ENCODE data around the gene KCNH1. TPM values are rescaled to one million over a fixed set of nuclear protein-coding genes. Genes with fewer than 3 reads are reported as not detected.

The KCNH1 gene
- total and polyA plus RNA-seq, 9 of the 15 experiments (the other 6 are each of a cell fraction or from before 2014, with no cell fraction given): not detected

GRCh38 chr1:210702506-210702905, 431.4 kb downstream of the KCNH1 start (continued):
- TF ChIP-seq TFE3 (CRISPR knock-in tag; IDR thresholded peaks at IDR 0.05) (no peak), FOSL1 (tag; conservative IDR thresholded peaks at IDR 0.05) (no peak), TAF15 (IDR thresholded peaks at IDR 0.05; ENCODE audit: low read depth, low read length) (no peak), SLC30A9 (CRISPR knock-in tag; IDR thresholded peaks at IDR 0.05) (no peak), ZFX (CRISPR knock-in tag; IDR thresholded peaks at IDR 0.05) (no peak)
- TF ChIP-seq, protein P1, sequence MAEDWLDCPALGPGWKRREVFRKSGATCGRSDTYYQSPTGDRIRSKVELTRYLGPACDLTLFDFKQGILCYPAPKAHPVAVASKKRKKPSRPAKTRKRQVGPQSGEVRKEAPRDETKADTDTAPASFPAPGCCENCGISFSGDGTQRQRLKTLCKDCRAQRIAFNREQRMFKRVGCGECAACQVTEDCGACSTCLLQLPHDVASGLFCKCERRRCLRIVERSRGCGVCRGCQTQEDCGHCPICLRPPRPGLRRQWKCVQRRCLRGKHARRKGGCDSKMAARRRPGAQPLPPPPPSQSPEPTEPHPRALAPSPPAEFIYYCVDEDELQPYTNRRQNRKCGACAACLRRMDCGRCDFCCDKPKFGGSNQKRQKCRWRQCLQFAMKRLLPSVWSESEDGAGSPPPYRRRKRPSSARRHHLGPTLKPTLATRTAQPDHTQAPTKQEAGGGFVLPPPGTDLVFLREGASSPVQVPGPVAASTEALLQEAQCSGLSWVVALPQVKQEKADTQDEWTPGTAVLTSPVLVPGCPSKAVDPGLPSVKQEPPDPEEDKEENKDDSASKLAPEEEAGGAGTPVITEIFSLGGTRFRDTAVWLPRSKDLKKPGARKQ (CRISPR knock-in tag; IDR thresholded peaks at IDR 0.05): no peak

DNA sequence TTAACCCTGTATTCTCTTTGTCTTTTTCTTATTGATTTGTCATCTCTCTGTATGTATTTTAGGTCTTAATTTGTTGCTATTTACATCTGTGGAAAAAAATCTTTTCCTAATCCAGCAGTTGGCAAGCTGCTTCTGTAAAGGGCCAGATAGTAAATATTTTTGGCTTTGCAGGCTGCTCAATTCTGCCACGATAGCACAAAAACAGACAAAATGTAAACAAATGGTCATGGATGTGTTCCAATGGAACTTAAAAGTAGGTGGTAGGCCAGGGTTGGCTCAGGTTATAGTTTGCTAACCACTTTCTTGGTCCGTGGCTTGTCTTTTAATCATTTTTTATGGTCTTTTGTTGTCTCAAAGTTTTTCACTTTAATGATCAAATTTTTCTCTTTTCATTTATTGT, 433.4 kb downstream of the KCNH1 start:
- Histone ChIP-seq H3K9me3 (replicated peaks; ENCODE audit: control insufficient read depth, insufficient read depth, low read depth, low read length) (no peaks in the 10 kb centered on the region), H4K20me1 (replicated peaks; ENCODE audit: control insufficient read depth, insufficient read depth, low read length) (0 out of 2 replicates have a peak, but pooled peaks cover 2% of the 10 kb centered on the region), H2AFZ (ENCODE audit: low read depth, low read length) (no peak overlapping the region), H3K36me3 (ENCODE audit: control insufficient read depth, insufficient read depth, low read length) (no peaks in the 10 kb centered on the region), H3K79me2 (ENCODE audit: control insufficient read depth, insufficient read depth, low read length) (no peaks in the 10 kb centered on the region), H3K4me3 (no peak overlapping the region), H3K9me1 (ENCODE audit: control insufficient read depth, insufficient read depth, low read length) (no peaks in the 10 kb centered on the region), H3K27ac (ENCODE audit: extremely low read depth, low read depth, low read length) (no peak overlapping the region), H3K27me3 (ENCODE audit: control insufficient read depth in 2 of 2, insufficient read depth in 2 of 2, low read length in 2 of 2) (no peaks in the 10 kb centered on the region), H3K4me2 (ENCODE audit: insufficient read depth, low read length) (no peak overlapping the region), H3K4me1 (replicated peaks in 1 of 2; ENCODE audit: control insufficient read depth in 2 of 2, insufficient read depth in 2 of 2, low read length in 2 of 2) (no peaks in the 10 kb centered on the region), H3K9ac (ENCODE audit: insufficient read depth in 1 of 2, low read depth in 2 of 2, low read length in 2 of 2) (no peak overlapping the region)
- intact Hi-C loops (cut with micrococcal nuclease): no loop called here
- no TSS peak for BruUV-seq (replicated peaks)
- FAIRE-seq (no peak), ATAC-seq (no peak), DNase-seq (ENCODE audit: extremely low read depth in 1 of 4, low spot score in 3 of 4) (no peak)
- WGBS (ENCODE audit: insufficient coverage, low coverage, missing lambda C conversion rate): 0% methylated on average over 2 of the region's 2 CpGs
- ChIA-PET CTCF (ENCODE audit: low intra/inter-chr PET ratio) (no interaction called here), POLR2A (no interaction called here)
- in situ Hi-C loops (cut with MboI): no loop called here
- TF ChIP-seq ZBTB8A (IDR thresholded peaks at IDR 0.05; ENCODE audit: partially characterized antibody) (no peak), BCLAF1 (IDR thresholded peaks at IDR 0.05; ENCODE audit: borderline replicate concordance in 1 of 2, control insufficient read depth in 1 of 2, low read depth in 2 of 2, low read length in 1 of 2) (no peak), U2AF1 (optimal IDR thresholded peaks at IDR 0.05; ENCODE audit: low read depth, low read length) (no peak), ZNF586 (CRISPR knock-in tag; conservative IDR thresholded peaks at IDR 0.05) (no peak)
- TF ChIP-seq, protein P2, sequence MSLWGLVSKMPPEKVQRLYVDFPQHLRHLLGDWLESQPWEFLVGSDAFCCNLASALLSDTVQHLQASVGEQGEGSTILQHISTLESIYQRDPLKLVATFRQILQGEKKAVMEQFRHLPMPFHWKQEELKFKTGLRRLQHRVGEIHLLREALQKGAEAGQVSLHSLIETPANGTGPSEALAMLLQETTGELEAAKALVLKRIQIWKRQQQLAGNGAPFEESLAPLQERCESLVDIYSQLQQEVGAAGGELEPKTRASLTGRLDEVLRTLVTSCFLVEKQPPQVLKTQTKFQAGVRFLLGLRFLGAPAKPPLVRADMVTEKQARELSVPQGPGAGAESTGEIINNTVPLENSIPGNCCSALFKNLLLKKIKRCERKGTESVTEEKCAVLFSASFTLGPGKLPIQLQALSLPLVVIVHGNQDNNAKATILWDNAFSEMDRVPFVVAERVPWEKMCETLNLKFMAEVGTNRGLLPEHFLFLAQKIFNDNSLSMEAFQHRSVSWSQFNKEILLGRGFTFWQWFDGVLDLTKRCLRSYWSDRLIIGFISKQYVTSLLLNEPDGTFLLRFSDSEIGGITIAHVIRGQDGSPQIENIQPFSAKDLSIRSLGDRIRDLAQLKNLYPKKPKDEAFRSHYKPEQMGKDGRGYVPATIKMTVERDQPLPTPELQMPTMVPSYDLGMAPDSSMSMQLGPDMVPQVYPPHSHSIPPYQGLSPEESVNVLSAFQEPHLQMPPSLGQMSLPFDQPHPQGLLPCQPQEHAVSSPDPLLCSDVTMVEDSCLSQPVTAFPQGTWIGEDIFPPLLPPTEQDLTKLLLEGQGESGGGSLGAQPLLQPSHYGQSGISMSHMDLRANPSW (CRISPR knock-in tag; IDR thresholded peaks at IDR 0.05): no peak
